Adipose tissue (tissue), 3 donors: Measurements from ENCODE around the gene DUXB. TPM values are rescaled to one million over a fixed set of nuclear protein-coding genes. Genes with fewer than 3 reads are reported as not detected.

Source experiments
- H3K27ac ChIP-seq: one replicate; pipeline ENCODE4 v1.5.1; 2013; ENCODE audit warnings: low read depth, low read length
- WGBS, 3 donors: extraction: QIAGEN DNeasy Blood & Tissue Kit; methylation state at CpG; one replicate each; pipeline ENCODE4 v1.1.7; 2013; 5-methylcytosine and 5-hydroxymethylcytosine counted together
- polyA plus RNA-seq, 3 donors: library from polyadenylated mRNA; stranded (reverse); fragments of 200-250 nt; gene quantifications; one replicate each; pipeline ENCODE4 v1.2.3, GENCODE V29; 2013
- donor health status: healthy with polysubstance abuse.
- donor health status: Bipolar disorder and iron deficiency.
- donor health status: healthy.

Gene DUXB
- polyA plus RNA-seq, 3 donors, result not detected

GRCh38 chr16:75676909-75677308, 24.4 kb downstream of the DUXB start, which contains the start of gene CPHXL2:
Gene CPHXL2 (minus strand): TSS chr16:75677009. CDS start chr16:75676999, 10 bp downstream.
- H3K27ac ChIP-seq, result no peak within 1 kb of the TSS
- WGBS, 3 donors, result 94 to 97% (median 95%) methylated on average over 4 of the region's 4 CpGs

- no peak overlapping the region for H3K27ac ChIP-seq
Observed at GRCh38 chr16:75667503-75667902, 33.8 kb downstream of the DUXB start.

GRCh38 chr16:75660726-75661302, 40.4 kb downstream of the DUXB start:
- no peak overlapping the region for H3K27ac ChIP-seq
- WGBS, 3 donors, result 59 to 81% (median 70%) methylated on average over 4 of the region's 4 CpGs

GRCh38 chr16:75660321-75660720, 40.9 kb downstream of the DUXB start:
- WGBS, 3 donors, result 89% methylated on average over 6 of the region's 6 CpGs
- H3K27ac ChIP-seq, result no peak overlapping the region

GRCh38 chr16:75658175-75658574, 43.1 kb downstream of the DUXB start:
- WGBS, 3 donors, result 88 to 96% (median 93%) methylated on average over 2 of the region's 2 CpGs
- H3K27ac ChIP-seq, result no peak overlapping the region

GRCh38 chr16:75653922-75654321, 47.3 kb downstream of the DUXB start:
- WGBS, 3 donors, result 46 to 65% (median 49%) methylated on average over 1 of the region's 1 CpG
- no peak overlapping the region for H3K27ac ChIP-seq

- WGBS, 3 donors, result 0% methylated on average over 59 to 62 of the region's 62 CpGs
- H3K27ac ChIP-seq, result peak overlapping the region; percentile 96
Observed at GRCh38 chr16:75648265-75649076, 52.8 kb downstream of the DUXB start.

- H3K27ac ChIP-seq, result peak within 1 kb of the TSS; percentile 96
- WGBS, 3 donors, result 0% methylated on average over 76 of the region's 76 CpGs
Observed at GRCh38 chr16:75647492-75648264, 53.6 kb downstream of the DUXB start, which contains the start of the genes KARS1 and TERF2IP. Gene KARS1 (minus strand): TSS chr16:75647665. CDS start chr16:75647639, 26 bp downstream. Gene TERF2IP (plus strand): TSS chr16:75647773. CDS start chr16:75647883, 110 bp downstream.

- WGBS, 3 donors, result 0 to 1% (median 0%) methylated on average over 18 of the region's 18 CpGs
- peak overlapping the region; percentile 5 for H3K27ac ChIP-seq
Observed at GRCh38 chr16:75647112-75647491, 54.2 kb downstream of the DUXB start.

GRCh38 chr16:75644240-75645012, 56.8 kb downstream of the DUXB start:
- 71 to 90% (median 84%) methylated on average over 7 of the region's 7 CpGs for WGBS, 3 donors
- H3K27ac ChIP-seq, result no peak overlapping the region

Other genes with a start within 250 kb of the DUXB start
- 10 to 100 TPM in 1 of 3 donors, 1 to 10 TPM in 2; 3.3 to 10.7 (median 6.6) TPM for gene TMEM170A, start 236.8 kb downstream of the DUXB start, polyA plus RNA-seq
- gene CHST6, start 206.0 kb downstream of the DUXB start, polyA plus RNA-seq, result under 1 TPM; under 0.01 to 0.06 (median 0.04) TPM
- gene CHST5, start 165.4 kb downstream of the DUXB start, polyA plus RNA-seq, result not detected
- gene TMEM231, start 145.2 kb downstream of the DUXB start, polyA plus RNA-seq, result 1 to 10 TPM; 1.9 to 4.2 (median 3.7) TPM
- gene GABARAPL2, start 135.1 kb downstream of the DUXB start, polyA plus RNA-seq, result 100 to 1,000 TPM in 2 of 3 donors, 10 to 100 TPM in 1; 59.4 to 219 (median 124) TPM
- gene ADAT1, start 78.2 kb downstream of the DUXB start, polyA plus RNA-seq, result 10 to 100 TPM in 2 of 3 donors, 1 to 10 TPM in 1; 7.5 to 19.9 (median 10.5) TPM
- 100 to 1,000 TPM in 1 of 3 donors, 10 to 100 TPM in 2; 85.6 to 101 (median 85.8) TPM for gene KARS1, start 53.8 kb downstream of the DUXB start, polyA plus RNA-seq
- gene TERF2IP, start 53.7 kb downstream of the DUXB start, polyA plus RNA-seq, result 10 to 100 TPM; 24.3 to 59.3 (median 52.6) TPM
- gene CPHXL2, start 24.5 kb downstream of the DUXB start, polyA plus RNA-seq, result under 1 TPM in 1 of 3 donors, not detected in 2; 0.56 TPM
- not detected for gene CPHXL, start 25.0 kb upstream of the DUXB start, polyA plus RNA-seq